GM19043 (cell line): ENCODE data around the gene MGLL.

ENCODE experiments used
- ATAC-seq: cut with Tn5 transposase; IDR thresholded peaks from one replicate; pipeline ENCODE4 v1.9.1; 2021; ENCODE audit warnings: low read depth; ENCODE audit not compliant: unreplicated experiment

The MGLL gene

GRCh38 chr3:127777332-127777731 lies 45.0 kb downstream of the MGLL start:
- ATAC-seq: no peak

GRCh38 chr3:127776347-127776746 lies 46.0 kb downstream of the MGLL start:
- ATAC-seq: no peak

- ATAC-seq: no peak
These were observed 46.8 kb downstream of the MGLL start for GRCh38 chr3:127775398-127776109.

GRCh38 chr3:127774647-127775046 lies 47.7 kb downstream of the MGLL start:
- ATAC-seq: no peak

GRCh38 chr3:127773752-127774395 lies 48.4 kb downstream of the MGLL start:
- no peak for ATAC-seq

- no peak for ATAC-seq
These were observed 49.2 kb downstream of the MGLL start for GRCh38 chr3:127772827-127773751.

GRCh38 chr3:127772273-127772672 lies 50.0 kb downstream of the MGLL start:
- no peak for ATAC-seq

- ATAC-seq: no peak
These were observed 50.6 kb downstream of the MGLL start for GRCh38 chr3:127771746-127772145.

- ATAC-seq: no peak
These were observed 51.5 kb downstream of the MGLL start for GRCh38 chr3:127770671-127771355.

GRCh38 chr3:127769284-127770081 lies 52.8 kb downstream of the MGLL start:
- ATAC-seq: no peak

- ATAC-seq: no peak
These were observed 53.8 kb downstream of the MGLL start for GRCh38 chr3:127768346-127769008.

GRCh38 chr3:127767126-127767525 lies 55.2 kb downstream of the MGLL start:
- ATAC-seq: no peak

GRCh38 chr3:127765735-127766134 lies 56.6 kb downstream of the MGLL start:
- no peak for ATAC-seq

- ATAC-seq: no peak
These were observed 57.4 kb downstream of the MGLL start for GRCh38 chr3:127764841-127765362.

GRCh38 chr3:127764301-127764700 lies 58.0 kb downstream of the MGLL start:
- no peak for ATAC-seq

GRCh38 chr3:127763816-127764215 lies 58.5 kb downstream of the MGLL start:
- ATAC-seq: no peak

GRCh38 chr3:127763337-127763736 lies 59.0 kb downstream of the MGLL start:
- no peak for ATAC-seq

- ATAC-seq: no peak
These were observed 59.6 kb downstream of the MGLL start for GRCh38 chr3:127762787-127763105.

- ATAC-seq: peak; percentile 72
These were observed 60.1 kb downstream of the MGLL start for GRCh38 chr3:127762077-127762786.
